ENCODE data around the gene PNCK.
"Not testable (repeated sequence)": the region's sequence is repeated elsewhere in the genome, so short reads cannot be mapped to it uniquely, and the experiment has no call there.

PNCK gene

DNA sequence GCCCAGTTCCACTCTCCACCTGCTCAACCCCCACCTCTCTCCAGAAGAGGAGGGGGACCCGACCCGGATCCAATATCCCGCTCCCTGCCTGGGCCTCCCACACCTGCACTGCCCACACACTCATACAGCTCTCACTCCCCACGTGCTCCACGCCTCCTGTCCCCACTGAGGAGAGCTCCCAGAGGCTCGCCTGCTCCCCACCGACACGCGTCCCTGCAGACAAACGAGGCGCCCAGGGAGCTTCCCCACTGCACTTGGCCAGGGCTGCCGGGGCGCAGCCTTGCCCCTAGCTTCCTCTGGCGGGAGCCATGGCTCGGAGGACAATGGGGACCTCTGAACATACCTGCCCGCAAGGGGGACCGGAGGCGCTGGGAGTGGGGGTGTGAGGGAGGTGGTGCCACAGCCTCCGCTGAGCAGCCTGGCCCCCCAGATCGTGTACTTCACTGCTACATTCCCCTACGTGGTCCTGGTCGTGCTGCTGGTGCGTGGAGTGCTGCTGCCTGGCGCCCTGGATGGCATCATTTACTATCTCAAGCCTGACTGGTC is 19.1 kb upstream of the PNCK start:
- no peak overlapping the region for H3K4me3 ChIP-seq (replicated peaks in 1 of 2; ENCODE audit: low read depth in 2 of 2, low read length in 2 of 2)
- TF ChIP-seq, protein P1, sequence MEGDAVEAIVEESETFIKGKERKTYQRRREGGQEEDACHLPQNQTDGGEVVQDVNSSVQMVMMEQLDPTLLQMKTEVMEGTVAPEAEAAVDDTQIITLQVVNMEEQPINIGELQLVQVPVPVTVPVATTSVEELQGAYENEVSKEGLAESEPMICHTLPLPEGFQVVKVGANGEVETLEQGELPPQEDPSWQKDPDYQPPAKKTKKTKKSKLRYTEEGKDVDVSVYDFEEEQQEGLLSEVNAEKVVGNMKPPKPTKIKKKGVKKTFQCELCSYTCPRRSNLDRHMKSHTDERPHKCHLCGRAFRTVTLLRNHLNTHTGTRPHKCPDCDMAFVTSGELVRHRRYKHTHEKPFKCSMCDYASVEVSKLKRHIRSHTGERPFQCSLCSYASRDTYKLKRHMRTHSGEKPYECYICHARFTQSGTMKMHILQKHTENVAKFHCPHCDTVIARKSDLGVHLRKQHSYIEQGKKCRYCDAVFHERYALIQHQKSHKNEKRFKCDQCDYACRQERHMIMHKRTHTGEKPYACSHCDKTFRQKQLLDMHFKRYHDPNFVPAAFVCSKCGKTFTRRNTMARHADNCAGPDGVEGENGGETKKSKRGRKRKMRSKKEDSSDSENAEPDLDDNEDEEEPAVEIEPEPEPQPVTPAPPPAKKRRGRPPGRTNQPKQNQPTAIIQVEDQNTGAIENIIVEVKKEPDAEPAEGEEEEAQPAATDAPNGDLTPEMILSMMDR (IDR thresholded peaks at IDR 0.05; ENCODE audit: low read depth, low read length), result no peak
- DNase-seq (ENCODE audit: low read depth in 2 of 2), result no peak

DNA sequence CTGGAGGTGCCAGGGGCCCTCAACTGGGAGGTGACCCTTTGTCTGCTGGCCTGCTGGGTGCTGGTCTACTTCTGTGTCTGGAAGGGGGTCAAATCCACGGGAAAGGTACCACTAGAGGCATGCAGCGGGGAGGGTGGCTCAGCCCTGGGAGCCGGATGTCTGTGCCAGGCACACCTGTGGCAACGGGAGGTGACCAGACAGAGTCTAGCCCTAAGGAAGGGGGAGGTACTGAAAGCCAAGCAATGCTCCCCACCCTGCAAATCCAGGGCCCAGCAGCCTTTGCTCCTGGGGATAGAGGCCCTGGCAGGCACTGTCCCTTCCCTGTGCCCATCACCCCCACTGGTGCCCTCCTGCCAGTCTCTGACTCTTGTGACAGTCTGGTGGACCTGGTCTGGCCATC is 18.4 kb upstream of the PNCK start:
- no peak overlapping the region for H3K4me3 ChIP-seq (replicated peaks in 1 of 2; ENCODE audit: low read depth in 2 of 2, low read length in 2 of 2)
- no peak for DNase-seq (ENCODE audit: low read depth in 2 of 2)
- TF ChIP-seq, protein P1 (IDR thresholded peaks at IDR 0.05; ENCODE audit: low read depth, low read length), result no peak

DNA sequence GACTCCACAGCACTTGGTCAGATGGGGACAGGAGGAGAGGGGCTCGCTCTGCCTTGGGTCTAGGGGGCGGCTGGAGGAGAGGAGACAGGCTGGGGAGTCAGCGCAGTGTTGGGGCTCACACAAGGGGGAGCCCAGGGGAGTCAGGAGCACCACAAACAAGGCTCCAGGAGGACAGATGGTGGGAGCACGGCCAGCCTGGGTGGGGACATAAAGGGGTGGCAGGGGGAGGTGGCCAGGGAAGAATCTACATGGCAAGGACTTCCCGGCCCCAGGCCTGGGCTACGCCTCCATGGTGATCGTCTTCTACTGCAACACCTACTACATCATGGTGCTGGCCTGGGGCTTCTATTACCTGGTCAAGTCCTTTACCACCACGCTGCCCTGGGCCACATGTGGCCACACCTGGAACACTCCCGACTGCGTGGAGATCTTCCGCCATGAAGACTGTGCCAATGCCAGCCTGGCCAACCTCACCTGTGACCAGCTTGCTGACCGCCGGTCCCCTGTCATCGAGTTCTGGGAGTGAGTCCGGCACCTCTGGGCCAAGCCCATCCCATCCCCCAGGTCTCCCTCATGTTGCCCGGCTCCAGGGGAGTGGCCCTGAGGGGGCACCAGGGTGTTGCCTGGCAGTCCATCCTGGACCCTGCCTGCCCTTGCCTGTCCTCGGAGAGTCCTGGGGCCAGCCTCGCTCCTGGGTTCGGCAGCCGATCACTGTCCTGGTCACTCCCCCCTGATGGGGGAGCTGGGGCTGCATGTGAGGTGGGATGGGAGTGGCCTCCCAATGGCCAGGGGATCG is 17.6 kb upstream of the PNCK start:
- DNase-seq (ENCODE audit: low read depth in 2 of 2); H3K4me3 ChIP-seq (replicated peaks in 1 of 2; ENCODE audit: low read depth in 2 of 2, low read length in 2 of 2): not testable (repeated sequence)

DNA sequence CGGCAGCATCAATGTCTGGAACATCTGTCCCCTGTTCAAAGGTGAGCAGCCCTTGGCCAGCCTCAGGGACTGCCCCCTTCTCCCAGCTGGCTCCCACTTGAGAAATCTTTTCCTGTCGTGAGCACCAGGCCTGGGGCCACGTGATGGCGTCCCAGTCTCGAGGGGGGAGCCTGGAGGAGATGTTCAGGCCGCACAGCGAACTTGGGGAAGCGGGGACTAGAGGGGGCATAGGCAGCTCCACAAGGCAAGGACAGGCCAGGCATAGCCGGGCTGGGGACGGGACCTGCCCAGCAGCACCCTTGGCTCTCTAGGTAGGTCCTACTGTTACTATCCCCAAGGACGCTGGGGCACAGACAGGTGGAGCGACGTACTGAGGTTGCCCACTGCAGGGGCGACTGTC is 16.9 kb upstream of the PNCK start:
- H3K4me3 ChIP-seq (replicated peaks in 1 of 2; ENCODE audit: low read depth in 2 of 2, low read length in 2 of 2), result no peak overlapping the region
- TF ChIP-seq, protein P1 (IDR thresholded peaks at IDR 0.05; ENCODE audit: low read depth, low read length), result no peak
- no peak for DNase-seq (ENCODE audit: low read depth in 2 of 2)

DNA sequence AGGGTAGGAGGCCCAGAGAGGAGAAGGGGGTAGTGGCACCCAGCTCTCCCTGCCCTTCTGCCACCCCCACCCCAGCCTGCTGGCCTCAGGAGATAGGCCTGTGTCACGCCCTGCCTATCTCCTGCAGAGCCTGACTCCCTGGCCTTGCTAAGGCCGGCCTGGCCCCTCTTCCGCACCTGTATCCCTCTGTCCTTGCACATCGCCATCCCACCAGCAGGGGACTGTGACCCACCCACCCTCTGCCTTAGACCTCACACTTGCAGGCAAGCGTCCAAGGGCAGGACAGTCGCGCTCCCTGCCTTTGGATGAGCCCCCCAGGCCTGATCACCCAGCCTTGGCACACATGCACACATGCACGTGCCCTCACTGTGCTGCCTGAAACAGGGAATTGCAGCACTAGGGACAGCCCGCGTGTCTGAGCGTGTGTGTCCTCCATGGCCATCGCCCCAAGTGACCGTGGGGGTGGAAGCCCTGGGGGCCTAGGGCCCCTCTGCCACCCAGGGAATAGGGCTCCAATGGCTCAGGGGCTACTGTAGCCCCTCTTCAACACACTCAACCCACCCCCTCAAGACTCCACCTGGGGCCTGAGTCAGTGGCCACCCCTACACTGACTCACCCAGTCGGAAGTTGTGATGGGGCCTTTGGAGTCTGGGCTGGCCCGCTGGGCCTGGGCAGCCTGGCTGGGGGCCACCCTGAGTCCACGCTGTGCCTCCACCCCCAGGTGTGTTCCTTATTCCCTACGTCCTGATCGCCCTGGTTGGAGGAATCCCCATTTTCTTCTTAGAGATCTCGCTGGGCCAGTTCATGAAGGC is 16.2 kb upstream of the PNCK start:
- DNase-seq (ENCODE audit: low read depth in 2 of 2), result peak in 1 of 2 donors; percentile 16
- peak overlapping the region; percentile 19 to 41 for H3K4me3 ChIP-seq (replicated peaks in 1 of 2; ENCODE audit: low read depth in 2 of 2, low read length in 2 of 2)
- TF ChIP-seq, protein P1 (IDR thresholded peaks at IDR 0.05; ENCODE audit: low read depth, low read length), result peak; percentile 2

DNA sequence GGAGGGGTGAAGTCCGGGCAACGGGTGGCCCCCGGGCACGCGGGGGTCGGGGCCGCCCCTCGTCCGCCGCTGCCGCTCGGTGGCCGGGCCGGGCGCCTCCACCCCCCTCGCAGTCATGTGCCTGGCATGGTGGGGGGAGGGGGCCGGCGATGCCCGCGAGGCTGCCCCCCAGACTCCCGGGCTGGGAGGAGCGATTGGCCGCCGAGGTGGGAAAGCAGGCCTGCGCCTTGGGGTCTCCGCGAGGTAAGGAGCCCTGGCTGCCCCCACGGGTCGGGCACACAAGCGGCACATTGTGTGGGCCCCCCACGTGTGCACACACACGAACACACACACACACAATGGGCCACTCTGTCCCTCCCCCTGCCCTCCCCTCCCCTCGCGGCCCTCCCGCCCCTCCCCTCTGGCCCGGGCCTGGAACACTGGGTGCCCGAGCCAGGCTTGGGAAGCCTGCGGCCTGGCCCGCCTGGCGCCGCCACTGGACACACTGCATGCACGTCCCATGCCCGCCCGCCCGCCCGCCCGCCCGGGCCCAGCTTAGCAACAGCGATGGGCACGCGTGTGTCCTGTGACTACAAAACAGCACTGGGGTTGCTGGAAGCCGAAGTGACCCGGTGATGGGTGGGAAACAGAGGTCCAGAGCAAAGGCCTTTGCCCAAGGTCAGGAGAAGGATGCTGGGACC is 15.4 kb upstream of the PNCK start:
- DNase-seq (ENCODE audit: low read depth in 2 of 2), result peak; percentile 12 to 44
- H3K4me3 ChIP-seq (replicated peaks in 1 of 2; ENCODE audit: low read depth in 2 of 2, low read length in 2 of 2), result peak overlapping the region; percentile 41 to 52
- TF ChIP-seq, protein P1 (IDR thresholded peaks at IDR 0.05; ENCODE audit: low read depth, low read length), result no peak
